ENCODE results near the gene CD99. TPM values are rescaled to one million over a fixed set of nuclear protein-coding genes. Genes with fewer than 3 reads are reported as not detected.

CD99 gene
- total RNA-seq, 1 donor from 2014 or later, result 362 TPM

- no peak for TF ChIP-seq CTCF (IDR thresholded peaks at IDR 0.05; ENCODE audit: unreplicated experiment)
- H3K4me3 Mint-ChIP-seq (ENCODE audit: low read depth), result no peak overlapping the region
- peaks cover 14% of the 10 kb centered on the region for H3K4me1 Mint-ChIP-seq (ENCODE audit: low read depth)
- peaks cover 8% of the 10 kb centered on the region for H3K36me3 Mint-ChIP-seq (ENCODE audit: insufficient read depth)
- DNase-seq (ENCODE audit: low spot score, unreplicated experiment), result no peak
- no peaks in the 10 kb centered on the region for H3K9me3 Mint-ChIP-seq (ENCODE audit: low read depth)
- H3K27me3 Mint-ChIP-seq, result no peaks in the 10 kb centered on the region
- H3K27ac Mint-ChIP-seq, result no peak overlapping the region
Measured at GRCh38 chrX:2788980-2789379, 97.9 kb downstream of the CD99 start.

GRCh38 chrX:2789569-2789968, 98.5 kb downstream of the CD99 start:
- H3K27ac Mint-ChIP-seq, result no peak overlapping the region
- DNase-seq (ENCODE audit: low spot score, unreplicated experiment), result no peak
- no peaks in the 10 kb centered on the region for H3K27me3 Mint-ChIP-seq
- peaks cover 13% of the 10 kb centered on the region for H3K4me1 Mint-ChIP-seq (ENCODE audit: low read depth)
- TF ChIP-seq CTCF (IDR thresholded peaks at IDR 0.05; ENCODE audit: unreplicated experiment), result no peak
- H3K4me3 Mint-ChIP-seq (ENCODE audit: low read depth), result no peak overlapping the region
- H3K9me3 Mint-ChIP-seq (ENCODE audit: low read depth), result no peaks in the 10 kb centered on the region
- peaks cover 8% of the 10 kb centered on the region for H3K36me3 Mint-ChIP-seq (ENCODE audit: insufficient read depth)

Other genes with a start within 250 kb of the CD99 start
- 61.0 and 65.4 TPM in 2 replicates for gene DHRSX, start 190.3 kb upstream of the CD99 start, total RNA-seq
- gene ZBED1, start 190.3 kb upstream of the CD99 start, total RNA-seq, result 57.5 and 59.6 TPM in 2 replicates
- gene XG, start 60.7 kb downstream of the CD99 start, total RNA-seq, result 1.2 and 2.4 TPM in 2 replicates
- gene GYG2, start 137.6 kb downstream of the CD99 start, total RNA-seq, result 107 and 117 TPM in 2 replicates
- 76.8 and 82.1 TPM in 2 replicates for gene ARSD, start 238.0 kb downstream of the CD99 start, total RNA-seq